DOHH2 (cell line): ENCODE results near the gene FSTL1.

Experiments
- CTCF ChIP-seq: fragments of 200-600 bp; sonication (generic); IDR thresholded peaks from one replicate; pipeline ENCODE4 v1.5.1; 2014; ENCODE audit warnings: antibody characterized with exemption, mild to moderate bottlenecking, low read depth, low read length; ENCODE audit not compliant: poor library complexity, severe bottlenecking
- EZH2phosphoT487 ChIP-seq: fragments of 200-600 bp; sonication (generic); IDR thresholded peaks from 2 replicates; pipeline ENCODE4 v1.6.1; 2017; ENCODE audit warnings: borderline replicate concordance, mild to moderate bottlenecking, antibody characterized with exemption, low read length, moderate library complexity, mixed read lengths

- TF ChIP-seq CTCF (no peak), EZH2phosphoT487 (no peak)
These were observed 46.5 kb upstream of the FSTL1 start for GRCh38 chr3:120497336-120497735.
